Muscle of leg (tissue), 11 donors: ENCODE measurements around the gene ZBTB20. TPM values are rescaled to one million over a fixed set of nuclear protein-coding genes. Genes with fewer than 3 reads are reported as not detected.

Source experiments
- DNase-seq: peaks from one replicate; pipeline ENCODE4 v3.0.0; 2013
- H3K27ac ChIP-seq: one replicate; pipeline ENCODE4 v1.5.1; 2013; ENCODE audit warnings: mild to moderate bottlenecking, low read length, control low read depth
- H3K27me3 ChIP-seq: one replicate; pipeline ENCODE4 v1.6.1; 2013; ENCODE audit warnings: low read length; ENCODE audit not compliant: control insufficient read depth, insufficient read depth
- H3K36me3 ChIP-seq: one replicate; pipeline ENCODE4 v1.6.1; 2013; ENCODE audit warnings: low read length; ENCODE audit not compliant: control insufficient read depth, insufficient read depth
- H3K4me1 ChIP-seq: one replicate; pipeline ENCODE4 v1.6.1; 2013; ENCODE audit warnings: low read length; ENCODE audit not compliant: control insufficient read depth, insufficient read depth
- H3K4me3 ChIP-seq: one replicate; pipeline ENCODE4 v1.5.1; 2013; ENCODE audit warnings: low read length, control low read depth
- H3K9me3 ChIP-seq: replicated peaks from 2 replicates; pipeline ENCODE4 v1.6.1; 2013; ENCODE audit warnings: low read depth, low read length; ENCODE audit not compliant: control insufficient read depth
- WGBS: methylation state at CpG from one replicate; pipeline ENCODE4 v1.1.5; 2013; ENCODE audit warnings: missing lambda C conversion rate; ENCODE audit not compliant: insufficient coverage; 5-methylcytosine and 5-hydroxymethylcytosine counted together
- polyA plus RNA-seq, 8 donors: library from polyadenylated mRNA; unstranded; fragments of 120-200 nt; gene quantifications; one replicate each; pipeline versions ENCODE4 v1.2.1 to v1.2.3, GENCODE V29; 2013; ENCODE audit warnings: inconsistent platforms in 1 of 8, low replicate concordance in 1 of 8; ENCODE audit not compliant: insufficient read length in 8 of 8, insufficient read depth in 1 of 8
- total RNA-seq: library from RNA; stranded (reverse); fragments of 120-200 nt; gene quantifications from one replicate; pipeline ENCODE4 v1.2.4, GENCODE V29; 2013

ZBTB20 gene
- total and polyA plus RNA-seq, 9 donors, result 1.0 to 16.6 (median 2.8) TPM

DNA sequence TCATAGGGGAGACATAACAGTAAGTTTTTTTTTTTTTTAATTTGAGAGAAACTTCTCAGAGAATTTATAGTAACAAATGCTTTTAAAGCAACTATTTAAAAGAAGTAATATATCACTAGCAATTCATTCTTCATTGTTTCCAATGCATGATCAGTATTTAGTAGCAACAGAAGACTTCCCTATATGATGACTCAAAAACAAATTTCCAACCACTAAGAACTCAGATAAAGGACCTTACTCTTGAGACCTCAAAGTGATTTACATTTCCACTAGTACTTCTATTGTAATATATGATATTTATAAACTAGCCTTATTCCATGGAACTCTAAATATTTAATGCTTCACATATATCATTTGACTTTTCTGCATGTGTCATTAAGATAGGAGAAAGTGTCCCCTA is 356.3 kb downstream of the ZBTB20 start:
- no peaks in the 10 kb centered on the region for H3K36me3 ChIP-seq
- no peak for DNase-seq
- H3K4me3 ChIP-seq, result no peak overlapping the region
- no peaks in the 10 kb centered on the region for H3K4me1 ChIP-seq
- H3K27me3 ChIP-seq, result no peaks in the 10 kb centered on the region
- no peak overlapping the region for H3K27ac ChIP-seq
- H3K9me3 ChIP-seq, result no peaks in the 10 kb centered on the region

- Histone ChIP-seq H3K27me3 (no peaks in the 10 kb centered on the region), H3K9me3 (no peaks in the 10 kb centered on the region), H3K27ac (no peak overlapping the region), H3K4me1 (no peaks in the 10 kb centered on the region), H3K4me3 (no peak overlapping the region), H3K36me3 (no peaks in the 10 kb centered on the region)
- no CpG with 5 or more reads among the region's 1 CpG for WGBS
- no peak for DNase-seq
Measured at GRCh38 chr3:114789803-114790202, 357.3 kb downstream of the ZBTB20 start.

- no peaks in the 10 kb centered on the region for H3K36me3 ChIP-seq
- H3K27me3 ChIP-seq, result no peaks in the 10 kb centered on the region
- no peak overlapping the region for H3K4me3 ChIP-seq
- no CpG with 5 or more reads among the region's 2 CpGs for WGBS
- H3K4me1 ChIP-seq, result no peaks in the 10 kb centered on the region
- no peak overlapping the region for H3K27ac ChIP-seq
- no peaks in the 10 kb centered on the region for H3K9me3 ChIP-seq
- peak; percentile 16 for DNase-seq
Measured at GRCh38 chr3:114775395-114775794, 371.7 kb downstream of the ZBTB20 start.

- DNase-seq, result no peak
- no peaks in the 10 kb centered on the region for H3K4me1 ChIP-seq
- no peak overlapping the region for H3K27ac ChIP-seq
- no CpG with 5 or more reads among the region's 2 CpGs for WGBS
- H3K27me3 ChIP-seq, result no peaks in the 10 kb centered on the region
- H3K36me3 ChIP-seq, result no peaks in the 10 kb centered on the region
- H3K9me3 ChIP-seq, result no peaks in the 10 kb centered on the region
- H3K4me3 ChIP-seq, result no peak overlapping the region
Measured at GRCh38 chr3:114770874-114771273, 376.2 kb downstream of the ZBTB20 start.

DNA sequence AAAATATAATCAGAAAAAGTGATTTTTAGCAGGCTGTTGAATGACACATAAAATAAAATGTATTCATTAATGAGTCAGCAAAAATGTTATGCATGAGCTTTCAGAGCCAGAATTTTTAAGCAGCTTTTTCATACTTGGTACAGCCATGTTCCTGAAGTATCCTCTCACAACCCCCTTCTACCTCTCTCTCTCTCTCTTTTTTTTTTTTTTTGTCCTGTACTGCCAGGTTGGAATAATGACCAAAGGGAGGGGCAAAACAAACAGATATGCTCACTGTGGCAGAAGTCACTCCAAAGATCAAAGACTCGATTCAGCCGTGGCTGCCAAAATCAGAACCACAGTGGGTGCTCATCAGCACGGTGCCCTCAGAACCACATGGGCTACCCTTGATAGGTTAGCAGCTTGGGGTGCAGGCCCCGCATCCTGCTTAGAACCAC is 383.0 kb downstream of the ZBTB20 start:
- WGBS, result 60% methylated on average over 3 of the region's 4 CpGs
- H3K4me1 ChIP-seq, result peaks cover 3% of the 10 kb centered on the region

GRCh38 chr3:114762144-114762543 is 384.9 kb downstream of the ZBTB20 start:
- H3K36me3 ChIP-seq, result no peaks in the 10 kb centered on the region
- H3K9me3 ChIP-seq, result no peaks in the 10 kb centered on the region
- DNase-seq, result no peak
- H3K27ac ChIP-seq, result no peak overlapping the region
- WGBS, result no CpG with 5 or more reads among the region's 1 CpG
- no peak overlapping the region for H3K4me3 ChIP-seq
- no peaks in the 10 kb centered on the region for H3K27me3 ChIP-seq
- H3K4me1 ChIP-seq, result peaks cover 6% of the 10 kb centered on the region

More for the DNA sequence above, 383.0 kb downstream of the ZBTB20 start:
- DNase-seq, result no peak
- Histone ChIP-seq H3K4me3 (no peak overlapping the region), H3K9me3 (no peaks in the 10 kb centered on the region), H3K27ac (no peak overlapping the region), H3K36me3 (no peaks in the 10 kb centered on the region), H3K27me3 (no peaks in the 10 kb centered on the region)

- H3K4me3 ChIP-seq, result no peak overlapping the region
- peaks cover 6% of the 10 kb centered on the region for H3K4me1 ChIP-seq
- no peaks in the 10 kb centered on the region for H3K36me3 ChIP-seq
- no peak overlapping the region for H3K27ac ChIP-seq
- DNase-seq, result no peak
- no peaks in the 10 kb centered on the region for H3K9me3 ChIP-seq
- no peaks in the 10 kb centered on the region for H3K27me3 ChIP-seq
Measured at GRCh38 chr3:114760679-114761078, 386.4 kb downstream of the ZBTB20 start.

DNA sequence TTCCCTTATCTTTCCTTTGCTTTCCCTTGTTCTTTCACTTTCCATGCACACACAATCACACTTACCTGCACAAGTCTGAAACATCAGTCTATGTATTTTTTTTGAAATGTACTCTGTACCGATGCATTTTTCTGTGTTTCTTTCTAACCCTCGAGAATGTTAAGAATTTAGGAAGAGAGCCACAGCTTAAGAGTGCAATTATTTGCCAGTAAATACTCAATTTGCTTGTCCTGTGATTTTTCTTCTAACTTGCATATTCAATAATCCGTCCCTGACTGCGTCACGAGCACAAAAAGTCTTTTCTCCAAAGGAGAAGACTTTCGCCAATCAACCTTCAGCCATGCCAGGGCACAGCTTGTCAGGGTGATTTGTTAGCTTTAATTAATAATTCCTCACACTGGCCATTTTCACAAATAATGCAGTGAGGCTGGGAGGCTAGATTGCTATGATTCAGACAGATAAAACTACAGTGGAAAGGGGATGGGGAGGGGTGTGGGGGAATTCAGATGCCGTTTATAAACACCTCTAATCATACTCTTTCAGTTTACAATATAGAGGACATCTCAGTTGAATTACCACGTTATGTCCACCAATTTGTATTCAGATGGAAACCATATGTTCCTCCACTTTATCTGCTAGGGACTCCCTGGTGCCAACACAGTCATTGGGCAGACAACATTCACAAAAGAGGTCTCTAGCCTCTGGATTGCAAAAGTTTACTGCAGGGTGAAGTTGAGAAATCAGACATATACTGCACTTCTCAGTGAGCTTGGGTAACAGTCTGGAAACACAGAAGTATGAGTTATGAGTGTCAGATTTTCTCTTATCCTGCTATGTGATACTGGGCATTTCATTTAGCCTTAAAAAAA is 388.0 kb downstream of the ZBTB20 start:
- Histone ChIP-seq H3K4me1 (peaks cover 6% of the 10 kb centered on the region), H3K36me3 (no peaks in the 10 kb centered on the region), H3K4me3 (peak overlapping the region; percentile 18), H3K27me3 (no peaks in the 10 kb centered on the region), H3K27ac (peak overlapping the region; percentile 15), H3K9me3 (no peaks in the 10 kb centered on the region)
- WGBS, result 0% methylated on average over 1 of the region's 8 CpGs
- DNase-seq, result peak; percentile 27

DNA sequence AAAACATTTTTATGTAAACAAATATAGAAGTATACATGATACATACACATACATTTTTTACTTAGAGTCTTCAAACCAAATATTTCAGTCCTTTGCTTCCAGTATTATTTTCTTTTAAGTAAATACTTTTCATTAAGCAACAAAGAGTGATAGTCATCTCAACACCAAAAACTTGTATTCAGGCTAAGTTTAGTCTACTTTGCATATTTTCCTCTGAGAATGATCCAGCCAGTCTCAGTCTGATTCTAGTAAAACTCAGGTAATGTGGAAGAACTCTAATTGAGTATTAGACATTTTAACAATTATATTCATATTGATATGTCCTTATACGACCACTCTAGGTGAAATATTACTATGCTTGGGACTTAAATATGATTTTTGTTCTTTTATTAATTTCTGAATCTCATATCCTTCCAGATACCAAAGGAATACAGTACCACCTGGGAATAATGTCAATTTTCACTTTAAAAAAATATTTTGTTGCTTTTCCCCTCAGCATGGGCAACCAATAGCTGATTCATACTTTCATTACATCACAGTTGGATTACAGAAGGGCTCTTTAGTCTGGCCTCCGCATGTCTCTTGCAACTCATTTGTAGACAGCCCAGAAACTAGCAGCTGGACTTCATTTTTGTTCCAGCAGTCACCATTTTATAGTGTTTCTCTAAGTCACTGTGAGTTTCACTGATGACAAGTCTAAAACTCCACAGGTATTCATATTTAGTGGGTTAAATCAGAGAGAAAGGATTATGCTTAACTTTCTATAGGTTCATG is 390.4 kb downstream of the ZBTB20 start:
- DNase-seq, result peak; percentile 67
- Histone ChIP-seq H3K4me1 (peaks cover 6% of the 10 kb centered on the region), H3K27me3 (no peaks in the 10 kb centered on the region), H3K27ac (no peak overlapping the region), H3K4me3 (no peak overlapping the region), H3K36me3 (no peaks in the 10 kb centered on the region), H3K9me3 (no peaks in the 10 kb centered on the region)
- no CpG with 5 or more reads among the region's 2 CpGs for WGBS

DNA sequence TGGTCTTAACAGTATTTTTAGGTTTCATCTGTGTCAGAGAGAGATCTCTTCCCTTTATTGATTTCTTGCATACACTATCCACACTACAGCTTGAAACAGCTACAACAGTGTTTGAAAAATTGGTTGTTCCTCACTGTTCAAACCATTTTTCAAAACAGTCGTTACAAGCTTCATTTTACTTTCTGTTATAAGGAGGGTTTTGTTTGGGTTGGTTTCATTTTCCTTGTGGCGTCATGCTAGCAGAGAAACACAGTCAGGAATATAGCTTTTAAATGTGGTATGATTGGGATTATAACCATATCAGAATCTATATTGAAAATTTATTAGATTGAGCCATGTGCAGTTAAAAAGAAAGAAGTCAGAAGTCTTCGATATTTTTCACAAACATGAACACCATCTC is 400.6 kb downstream of the ZBTB20 start:
- WGBS, result no CpG with 5 or more reads among the region's 3 CpGs

More for the DNA sequence above, 400.6 kb downstream of the ZBTB20 start:
- DNase-seq, result no peak
- Histone ChIP-seq H3K4me3 (no peak overlapping the region), H3K36me3 (no peaks in the 10 kb centered on the region), H3K27me3 (no peaks in the 10 kb centered on the region), H3K27ac (no peak overlapping the region), H3K9me3 (no peaks in the 10 kb centered on the region), H3K4me1 (no peaks in the 10 kb centered on the region)
